Measurements from ENCODE around the gene CCDC154.

GRCh38 chr16:1489077-1489476 is 44.7 kb upstream of the CCDC154 start:
- no peak for TF ChIP-seq GATA2 (IDR thresholded peaks at IDR 0.05; ENCODE audit: low read depth, low read length)
- no peak for TF ChIP-seq GATA3 (IDR thresholded peaks at IDR 0.05; ENCODE audit: low read depth, low read length)

All from SH-SY5Y (cell line).